ENCODE results near the gene ASB1.

The ASB1 gene

DNA sequence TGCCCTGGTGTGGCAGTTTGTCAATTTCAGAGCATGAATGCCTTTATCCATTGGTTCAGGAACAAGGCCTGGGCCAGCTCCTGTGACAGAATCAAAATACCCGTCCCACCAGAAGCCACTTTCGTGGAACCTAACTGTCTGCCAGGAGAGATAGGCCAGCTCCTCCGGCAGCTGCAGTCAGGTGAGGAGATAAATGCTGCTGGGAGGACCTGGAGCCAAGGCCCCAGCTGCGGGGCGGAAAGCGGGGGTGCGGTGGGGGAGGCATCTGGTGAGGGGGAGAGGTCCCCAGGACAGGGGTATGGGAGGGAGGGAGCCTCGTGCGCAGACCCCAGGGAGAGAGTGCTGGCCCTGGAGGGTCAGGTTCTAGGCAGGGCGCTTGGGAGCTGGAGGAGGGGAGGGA is 4.4 kb upstream of the ASB1 start:
- DNase-seq (ENCODE audit: extremely low spot score, insufficient read length, low read depth) = no peak
- no peak for FAIRE-seq

DNA sequence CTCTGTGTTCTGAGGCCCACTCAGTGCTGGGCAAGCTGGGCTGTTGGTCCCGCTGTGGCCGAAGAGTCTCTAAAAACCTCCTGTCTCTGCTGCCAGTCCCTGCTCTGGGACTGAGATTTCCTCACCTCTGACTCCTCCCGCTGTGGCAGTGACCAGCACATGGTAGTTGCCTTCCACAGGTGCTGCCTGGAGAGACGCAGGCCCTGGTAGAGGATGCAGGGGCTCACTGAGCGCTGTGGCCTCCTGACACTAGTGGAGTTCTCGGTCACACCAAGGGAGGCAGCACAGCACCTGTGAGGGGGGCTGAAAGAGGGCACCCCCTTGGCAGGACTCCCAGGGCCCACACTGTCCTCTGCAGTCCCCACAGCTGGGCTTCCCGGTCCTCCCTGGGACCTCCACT is 3.8 kb upstream of the ASB1 start:
- no peak for FAIRE-seq
- DNase-seq (ENCODE audit: extremely low spot score, insufficient read length, low read depth) = no peak

DNA sequence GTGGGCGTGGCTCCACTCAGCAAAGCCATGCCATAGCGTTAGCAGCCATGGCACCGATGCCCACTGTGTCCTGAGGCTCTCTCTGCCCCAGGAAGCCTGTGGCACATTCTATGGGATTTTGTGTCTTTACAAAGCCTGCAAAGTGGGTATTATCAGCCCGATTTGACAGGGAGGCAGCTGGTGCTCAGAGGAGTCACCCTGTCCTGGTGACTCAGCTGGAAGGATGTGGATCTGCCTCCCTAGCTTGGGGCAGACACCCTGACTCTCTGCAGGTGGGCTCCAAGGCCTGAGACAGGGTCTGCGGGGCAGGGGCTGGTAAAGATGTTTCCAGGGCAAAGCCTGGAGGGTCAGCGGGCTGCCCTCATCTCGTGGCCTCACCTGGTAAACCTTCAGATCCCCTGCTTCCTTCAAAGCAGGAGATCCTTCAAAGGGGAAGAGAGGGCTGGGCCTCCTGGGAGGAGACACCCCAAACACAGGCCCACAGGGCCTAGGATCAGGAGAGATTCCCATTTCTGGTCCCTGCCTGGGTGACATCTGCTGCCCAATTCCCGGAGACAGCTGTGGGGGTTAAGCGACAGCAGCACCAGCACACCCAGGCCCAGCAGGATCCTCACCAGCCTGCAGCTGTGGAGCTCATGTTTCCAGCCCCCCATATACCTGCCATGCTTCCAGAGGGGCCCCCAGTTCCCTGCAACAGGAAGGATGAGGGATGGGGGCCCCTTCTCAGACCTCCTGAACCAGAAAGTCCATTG is 3.0 kb upstream of the ASB1 start:
- DNase-seq (ENCODE audit: extremely low spot score, insufficient read length, low read depth) = no peak
- FAIRE-seq = no peak

DNA sequence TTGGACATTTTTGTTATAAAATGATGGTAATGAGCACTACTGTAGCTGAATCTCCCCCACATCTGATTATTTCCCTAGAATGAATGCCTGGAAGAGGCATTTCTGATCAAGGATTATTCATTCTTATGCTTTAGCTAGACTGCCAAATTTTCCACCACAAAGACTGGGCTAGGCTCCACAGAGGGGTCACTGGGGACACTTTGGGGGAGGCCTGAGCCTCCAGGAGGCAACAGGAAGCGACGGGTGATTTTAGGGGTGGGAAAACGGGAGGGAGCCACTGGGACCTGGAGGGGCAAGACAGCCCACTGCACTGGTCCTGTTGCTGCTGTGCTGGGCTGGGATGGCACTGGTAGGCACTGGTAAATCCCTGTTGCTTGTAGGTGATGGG is 2.4 kb upstream of the ASB1 start:
- DNase-seq (ENCODE audit: extremely low spot score, insufficient read length, low read depth) (no peak), FAIRE-seq (no peak)

DNA sequence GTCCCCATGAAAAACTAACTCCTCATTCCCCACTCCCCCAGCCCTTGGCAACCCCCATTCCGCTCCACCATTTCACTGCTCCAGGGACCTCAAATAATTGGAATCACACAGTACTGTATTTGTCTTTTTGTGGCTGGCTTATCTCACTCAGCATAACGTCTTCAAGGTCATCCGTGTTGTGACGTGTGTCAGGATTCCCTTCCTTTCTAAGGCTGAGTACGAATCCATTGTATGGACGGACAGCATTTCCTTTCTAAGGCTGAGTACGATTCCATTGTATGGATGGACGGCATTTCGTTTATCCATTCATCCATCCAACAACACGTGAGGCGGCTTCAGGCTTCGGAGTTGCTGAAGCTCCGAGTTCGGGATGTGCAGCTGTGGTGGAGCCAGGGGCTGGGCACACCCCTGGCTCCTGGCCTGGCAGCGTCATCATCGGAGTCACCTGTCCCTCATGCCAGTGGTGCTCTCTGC is 1.2 kb upstream of the ASB1 start:
- DNase-seq (ENCODE audit: extremely low spot score, insufficient read length, low read depth) (no peak), FAIRE-seq (no peak)

DNA sequence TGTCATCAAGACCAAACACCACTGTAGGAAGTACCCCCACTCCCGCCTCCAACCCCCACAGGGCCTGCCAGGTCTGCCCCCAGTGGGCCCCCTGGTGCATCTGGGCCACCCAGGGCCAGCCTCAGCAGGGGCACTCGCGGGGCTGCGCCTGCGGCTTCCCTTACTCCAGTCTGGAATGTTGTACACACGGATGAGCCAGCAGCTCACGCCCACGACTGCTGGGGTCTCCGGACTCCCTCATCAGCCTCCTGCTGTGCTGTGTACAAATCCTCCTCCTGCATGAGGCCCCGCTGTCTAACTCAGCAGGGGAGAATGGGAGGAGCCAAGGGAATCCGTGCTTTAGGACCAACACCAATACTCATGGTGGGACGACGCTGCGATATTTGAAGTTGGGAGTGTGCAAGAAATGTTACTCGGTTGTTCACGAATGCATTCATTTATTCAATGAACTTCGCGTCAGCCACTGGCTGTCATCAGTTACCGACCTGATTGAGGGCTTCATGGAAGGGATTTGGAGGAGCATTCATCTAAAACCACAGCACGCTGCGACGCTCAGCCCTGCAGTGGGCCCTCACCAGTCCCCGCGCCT is 654 bp upstream of the ASB1 start:
- peak; percentile 31 for FAIRE-seq

DNA sequence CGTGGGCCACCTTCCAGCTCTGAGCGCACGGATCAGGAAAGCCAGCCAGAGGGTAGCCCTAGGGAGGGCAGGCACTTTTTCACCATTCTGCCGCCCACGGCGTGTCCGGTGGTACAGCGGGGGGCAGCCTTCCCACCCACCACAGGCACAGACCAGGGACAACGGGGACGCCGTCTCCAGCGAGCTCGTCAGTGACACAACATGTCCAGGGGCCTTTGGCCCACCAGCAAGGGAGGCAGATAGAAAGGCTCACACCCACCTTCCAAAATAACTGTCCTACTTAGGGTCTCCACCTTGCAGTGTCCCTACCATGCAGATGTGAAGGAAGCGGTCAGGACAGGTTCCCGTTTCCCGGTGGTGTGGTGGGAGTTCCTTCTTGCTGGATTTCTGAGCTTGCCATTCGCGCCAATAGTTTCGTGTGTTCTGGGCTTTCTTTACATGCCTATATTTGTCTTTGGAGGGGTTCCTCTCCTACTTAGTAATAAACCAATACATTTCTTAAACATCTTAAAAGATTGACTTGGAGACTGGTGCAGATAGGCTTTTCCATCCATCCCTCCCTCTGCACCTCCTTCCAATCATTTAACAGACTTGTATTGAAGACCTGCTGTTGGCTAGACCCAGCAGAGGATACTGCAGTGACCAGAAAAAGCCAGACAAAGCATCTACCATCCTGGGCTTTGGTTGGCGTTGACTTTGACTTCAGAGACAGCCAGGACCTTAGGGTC is 872 bp downstream of the ASB1 start:
- FAIRE-seq (no peak), DNase-seq (ENCODE audit: extremely low spot score, insufficient read length, low read depth) (no peak)

More for the DNA sequence above, 654 bp upstream of the ASB1 start:
- no peak for DNase-seq (ENCODE audit: extremely low spot score, insufficient read length, low read depth)

DNA sequence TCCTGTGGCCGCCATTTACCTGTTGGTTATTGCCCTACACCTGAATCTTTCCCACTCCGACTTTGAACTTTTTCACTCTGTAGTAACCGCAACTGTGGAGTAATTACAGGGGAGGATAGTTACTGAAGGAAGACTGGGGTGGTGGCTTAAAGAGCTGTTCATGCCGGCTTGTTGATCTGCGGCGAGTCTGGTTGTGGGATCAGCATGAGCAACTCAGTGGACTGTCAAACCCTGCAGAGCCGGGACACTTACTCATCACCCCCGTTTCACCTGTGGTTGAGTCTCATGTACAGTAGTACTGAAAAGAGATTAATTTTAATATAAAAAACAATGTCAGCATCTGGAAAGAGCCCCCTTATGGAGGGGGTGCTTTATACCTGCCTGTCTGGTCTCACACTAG is 2.1 kb downstream of the ASB1 start:
- FAIRE-seq (no peak), DNase-seq (ENCODE audit: extremely low spot score, insufficient read length, low read depth) (no peak)

DNA sequence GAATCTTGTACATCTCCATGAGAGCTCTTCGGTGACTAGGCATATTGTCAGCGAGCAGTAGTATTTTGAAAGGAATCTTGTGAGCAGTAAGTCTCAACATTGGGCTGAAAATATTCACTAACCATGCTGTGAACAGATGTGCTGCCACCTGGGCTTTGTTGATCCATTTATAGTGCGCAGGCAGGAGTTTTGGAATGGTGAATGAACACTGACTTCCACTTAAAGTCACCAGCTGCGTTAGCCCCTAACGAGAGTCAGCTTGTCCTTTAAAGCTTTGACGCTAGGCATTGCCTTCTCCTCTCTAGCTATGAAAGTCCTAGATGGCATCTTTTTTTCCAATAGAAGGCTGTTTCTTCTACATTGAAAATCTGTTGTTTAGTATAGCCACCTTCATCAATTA is 4.1 kb downstream of the ASB1 start:
- DNase-seq (ENCODE audit: extremely low spot score, insufficient read length, low read depth) (no peak), FAIRE-seq (no peak)

DNA sequence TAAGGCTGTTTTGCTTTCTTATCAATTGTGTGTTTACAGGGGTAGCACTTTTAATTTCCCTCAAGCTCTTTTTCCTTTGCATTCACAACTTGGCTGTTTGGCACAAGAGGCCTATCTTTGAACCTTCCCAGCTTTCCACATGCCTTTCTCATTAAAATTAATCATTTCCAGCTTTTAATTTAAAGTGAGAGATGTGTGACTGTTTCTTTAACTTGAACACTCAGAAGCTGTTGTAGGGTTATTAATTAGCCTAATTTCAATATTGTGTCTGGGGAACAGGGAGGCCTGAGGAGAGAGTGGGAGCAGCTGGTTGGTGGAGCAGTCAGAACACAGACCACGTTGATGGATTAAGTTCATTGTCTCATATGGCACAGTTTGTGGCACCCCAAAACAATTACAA is 4.7 kb downstream of the ASB1 start:
- DNase-seq (ENCODE audit: extremely low spot score, insufficient read length, low read depth) (no peak), FAIRE-seq (no peak)

DNA sequence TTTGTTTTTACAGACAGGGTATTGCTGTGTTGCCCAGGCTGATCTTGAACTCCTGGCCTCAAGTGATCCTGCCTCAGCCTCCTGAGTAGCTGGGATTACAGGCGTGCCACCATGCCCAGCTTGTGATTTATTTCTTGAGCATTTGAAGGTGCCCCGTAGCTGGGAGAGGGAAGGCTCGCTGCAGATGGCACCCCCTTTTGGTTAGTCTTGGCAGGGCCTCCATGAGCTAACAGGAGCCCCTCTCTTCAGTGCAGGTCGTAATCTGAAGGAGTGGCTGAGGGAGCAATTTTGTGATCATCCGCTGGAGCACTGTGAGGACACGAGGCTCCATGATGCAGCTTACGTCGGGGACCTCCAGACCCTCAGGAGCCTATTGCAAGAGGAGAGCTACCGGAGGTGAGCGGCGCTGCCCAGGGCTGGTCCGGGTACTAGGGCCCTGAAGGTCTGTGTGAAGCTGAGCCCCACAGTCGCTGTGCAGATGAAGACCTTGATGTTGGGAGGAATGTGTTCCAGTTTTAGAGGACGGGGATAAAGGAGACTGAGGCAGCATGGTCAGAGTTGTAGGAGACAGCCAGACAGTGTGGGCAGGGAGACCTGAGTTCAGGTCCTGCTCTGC is 6.7 kb downstream of the ASB1 start:
- no peak for FAIRE-seq

DNA sequence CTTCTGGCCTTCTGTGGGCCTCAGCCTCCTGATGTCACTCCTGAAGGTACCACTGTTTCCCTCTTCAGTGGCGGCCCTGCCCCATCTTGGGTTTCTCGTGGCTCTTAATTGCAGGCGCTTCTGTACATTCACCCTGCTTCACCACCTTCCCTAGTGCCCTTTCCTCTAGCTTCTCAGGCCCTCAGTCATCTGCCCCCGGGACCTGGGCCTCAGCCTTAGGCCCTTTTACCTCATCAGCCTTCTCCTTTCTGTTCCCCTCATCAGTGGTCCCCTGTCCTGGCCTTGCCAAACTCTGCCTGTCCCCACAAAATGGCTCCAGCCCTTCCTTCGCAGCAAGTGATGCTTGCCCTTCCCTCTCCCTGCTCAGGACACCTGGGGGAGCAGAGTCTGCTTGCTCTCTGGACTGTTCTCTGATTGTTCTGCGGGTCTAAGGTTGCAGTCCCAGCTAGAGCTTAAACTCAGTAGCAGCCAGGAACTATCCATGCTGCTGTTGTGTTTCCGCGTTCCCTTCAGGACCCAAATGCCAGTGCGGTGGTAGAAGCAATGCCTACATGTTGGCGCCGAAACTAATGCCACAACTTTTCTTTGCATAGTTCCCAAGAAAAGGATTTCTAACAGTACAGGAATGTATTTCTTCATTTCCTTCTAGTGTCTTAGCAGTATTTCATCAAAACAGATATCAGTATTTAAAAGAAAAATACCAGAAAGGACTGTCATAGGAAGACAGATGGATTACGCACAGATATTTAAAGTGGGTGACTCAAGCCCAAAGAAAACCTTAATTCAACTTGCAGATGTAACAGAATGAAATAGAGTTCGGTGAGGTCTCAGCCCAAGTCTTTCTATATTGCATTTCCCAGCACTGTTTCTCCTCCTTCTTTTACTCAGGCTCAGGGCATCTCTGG is 7.5 kb downstream of the ASB1 start:
- no peak for FAIRE-seq

More for the DNA sequence above, 6.7 kb downstream of the ASB1 start:
- no peak for DNase-seq (ENCODE audit: extremely low spot score, insufficient read length, low read depth)

DNA sequence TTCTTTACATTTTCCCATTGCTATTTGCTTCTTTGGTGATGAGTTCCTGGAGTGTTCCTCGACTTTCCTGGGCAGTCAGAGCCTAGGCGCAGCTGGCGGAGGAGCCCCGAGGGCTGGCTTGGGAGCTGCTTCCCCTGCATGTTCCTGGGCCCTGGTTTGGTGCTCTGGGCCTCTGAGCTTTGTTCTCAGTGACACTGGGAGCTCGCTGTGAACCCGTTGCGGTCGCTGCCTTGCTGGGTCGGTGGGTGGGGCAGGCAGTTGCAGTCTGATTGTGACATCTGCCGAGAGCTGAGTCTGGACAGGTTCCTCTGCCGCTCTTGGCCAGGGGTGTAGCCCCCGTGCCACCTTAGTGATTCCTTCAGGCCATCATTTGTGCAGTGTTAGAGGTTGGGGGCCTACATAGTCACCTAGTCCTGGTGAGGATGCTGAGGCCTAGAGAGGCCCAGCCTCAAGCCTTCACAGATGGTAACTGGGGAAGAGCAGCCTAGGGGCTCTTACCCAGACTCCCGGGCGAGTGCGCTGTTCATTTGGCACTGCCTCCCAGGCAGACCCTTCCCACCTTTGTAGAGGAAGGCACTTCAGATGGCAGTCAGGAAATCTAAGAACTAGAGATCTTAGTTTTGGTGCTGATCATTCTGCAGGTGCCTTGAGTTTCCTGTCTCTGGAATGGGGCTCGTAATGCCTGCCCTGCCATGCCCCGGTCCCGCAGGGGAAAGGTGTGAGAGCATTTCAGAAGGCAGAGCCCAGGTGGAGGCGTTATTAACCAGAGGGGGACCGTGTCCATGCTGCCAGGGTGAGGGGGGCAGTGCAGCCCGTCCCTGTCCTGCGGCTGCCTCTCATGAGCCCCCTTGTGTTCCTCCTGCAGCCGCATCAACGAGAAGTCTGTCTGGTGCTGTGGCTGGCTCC is 8.4 kb downstream of the ASB1 start:
- no peak for FAIRE-seq
- DNase-seq (ENCODE audit: extremely low spot score, insufficient read length, low read depth) = no peak

More for the DNA sequence above, 7.5 kb downstream of the ASB1 start:
- no peak for DNase-seq (ENCODE audit: extremely low spot score, insufficient read length, low read depth)

DNA sequence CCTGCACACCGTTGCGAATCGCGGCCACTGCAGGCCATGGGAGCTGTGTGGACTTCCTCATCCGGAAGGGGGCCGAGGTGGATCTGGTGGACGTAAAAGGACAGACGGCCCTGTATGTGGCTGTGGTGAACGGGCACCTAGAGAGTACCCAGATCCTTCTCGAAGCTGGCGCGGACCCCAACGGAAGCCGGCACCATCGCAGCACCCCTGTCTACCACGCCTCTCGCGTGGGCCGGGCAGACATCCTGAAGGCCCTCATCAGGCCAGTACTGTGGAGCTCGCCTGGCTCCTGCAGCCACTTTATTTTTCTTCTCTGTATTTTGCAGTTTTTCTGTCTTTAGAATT is 9.0 kb downstream of the ASB1 start:
- no peak for FAIRE-seq
- no peak for DNase-seq (ENCODE audit: extremely low spot score, insufficient read length, low read depth)

DNA sequence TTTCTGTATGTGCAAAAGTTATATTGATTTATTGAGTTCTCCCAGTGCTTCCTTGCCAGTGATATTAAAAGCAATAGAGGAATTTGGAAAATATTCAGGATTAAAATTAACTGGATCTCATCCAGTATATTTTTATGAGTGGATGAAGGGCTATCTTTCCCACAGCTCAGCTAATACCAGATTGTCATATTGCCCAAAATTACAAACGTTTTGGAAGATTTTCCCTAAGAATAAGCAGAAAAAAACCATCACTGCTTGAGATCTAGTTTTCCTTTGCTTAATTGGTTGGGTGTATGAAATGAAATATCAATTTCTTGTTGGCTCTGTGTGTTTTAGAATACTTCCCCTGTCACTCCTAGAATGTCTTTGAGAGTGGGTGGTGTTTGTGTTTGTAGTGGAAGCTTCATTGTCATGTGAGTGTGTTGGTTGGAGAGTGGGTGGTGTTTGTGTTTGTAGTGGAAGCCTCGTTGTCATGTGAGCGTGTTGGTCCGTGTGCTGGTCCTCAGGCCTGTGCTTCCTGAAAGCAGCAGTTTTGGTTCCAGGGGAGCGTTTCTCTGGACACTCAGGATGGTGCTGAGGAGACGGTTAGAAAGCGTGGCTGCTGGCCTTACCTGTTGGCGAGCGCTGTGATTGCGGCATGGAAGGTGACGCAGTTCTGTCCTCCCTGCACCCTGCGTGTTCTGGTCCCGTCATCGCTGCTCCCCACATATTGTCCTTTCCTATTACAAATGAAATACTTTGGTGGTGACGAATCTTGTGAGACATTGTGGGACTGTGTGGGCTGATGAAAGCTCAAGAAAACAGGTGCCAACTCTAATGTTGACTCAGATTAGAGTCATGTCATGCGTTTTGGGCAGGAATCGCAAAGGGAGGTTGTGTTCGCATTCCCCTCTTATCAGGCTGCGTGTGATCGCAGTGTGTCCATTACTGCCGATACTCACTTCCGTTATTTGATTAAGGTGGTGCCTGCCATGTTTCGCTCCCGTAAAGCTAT is 12.4 kb downstream of the ASB1 start:
- DNase-seq (ENCODE audit: extremely low spot score, insufficient read length, low read depth) = no peak
- no peak for FAIRE-seq

DNA sequence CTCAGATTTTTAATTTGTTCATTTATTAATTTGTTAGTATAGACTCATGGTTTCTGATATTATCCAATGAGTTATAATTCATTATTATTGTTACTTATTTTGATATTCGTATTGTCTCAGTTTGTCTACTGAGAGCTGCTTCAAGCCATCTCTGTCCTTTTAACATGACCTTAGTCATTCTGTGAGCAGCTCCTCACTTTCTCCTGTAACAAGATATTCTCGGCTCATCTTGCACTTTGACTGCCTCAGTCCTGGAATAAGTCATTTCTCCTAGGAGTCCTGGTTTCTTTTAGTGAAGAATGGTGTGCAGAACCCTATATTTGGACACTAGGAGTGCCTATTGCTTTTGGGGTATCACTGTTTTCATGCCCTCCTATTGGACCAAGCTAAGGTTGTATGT is 13.2 kb downstream of the ASB1 start:
- no peak for DNase-seq (ENCODE audit: extremely low spot score, insufficient read length, low read depth)
- FAIRE-seq = no peak

DNA sequence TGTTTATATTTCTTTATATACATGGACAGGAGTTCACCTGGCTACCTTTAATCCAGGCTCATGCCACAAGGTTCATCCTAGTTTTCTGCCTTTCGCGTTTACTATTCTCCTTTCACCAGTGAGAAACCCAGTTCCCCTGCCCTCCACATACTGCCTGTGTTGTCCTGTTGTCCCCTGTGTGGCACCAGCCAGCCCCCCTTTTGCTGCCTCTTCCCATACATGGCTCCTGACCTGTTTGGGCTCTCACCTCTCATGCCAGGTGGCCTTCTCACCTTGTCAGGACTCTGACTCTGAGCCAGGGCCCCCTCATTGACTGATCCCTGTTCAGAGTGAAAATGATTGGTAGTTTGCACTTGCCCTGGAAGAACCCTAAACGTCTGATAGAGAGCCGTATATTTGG is 13.6 kb downstream of the ASB1 start:
- DNase-seq (ENCODE audit: extremely low spot score, insufficient read length, low read depth) (no peak), FAIRE-seq (no peak)

DNA sequence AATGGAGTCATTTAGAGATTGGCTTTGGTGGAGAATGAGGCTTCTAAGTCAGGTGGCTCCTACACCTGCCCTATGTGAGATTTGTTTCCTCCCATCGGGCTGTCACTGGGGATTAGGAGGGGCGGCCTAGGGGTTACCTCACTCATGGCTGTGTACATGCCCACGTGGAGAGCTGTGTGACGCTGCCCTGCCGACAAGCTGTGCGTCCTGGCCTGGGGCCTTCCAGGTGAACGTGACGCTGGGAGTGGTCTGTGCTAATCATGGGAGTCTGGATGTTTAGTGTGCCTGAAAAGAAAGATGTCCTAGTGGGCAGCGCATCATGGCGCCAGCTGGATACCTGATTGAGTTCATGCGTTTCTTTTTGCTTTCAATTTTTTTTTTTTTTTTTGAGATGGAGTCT is 14.0 kb downstream of the ASB1 start:
- DNase-seq (ENCODE audit: extremely low spot score, insufficient read length, low read depth) (no peak), FAIRE-seq (no peak)
